OCI-LY3 (cell line): ENCODE data around the gene SEMA6D.

Experiments
- H2AFZ ChIP-seq: fragments of 200-600, 300-600 bp; shearing (Covaris generic); 2 replicates; pipeline ENCODE4 v1.6.0; 2014; ENCODE audit warnings: antibody characterized with exemption, low read depth, low read length
- H3K27ac ChIP-seq: fragments of 200-600, 300-600 bp; sonication (generic); 2 replicates; pipeline ENCODE4 v1.5.1; 2014; ENCODE audit warnings: mild to moderate bottlenecking, low read length, moderate library complexity, mixed read lengths
- H3K27me3 ChIP-seq: fragments of 200-600, 300-600 bp; sonication (generic); 2 replicates; pipeline ENCODE4 v1.6.1; 2014; ENCODE audit warnings: low read depth, low read length, mixed read lengths
- H3K36me3 ChIP-seq: fragments of 200-600, 300-600 bp; sonication (generic); replicated peaks from 2 replicates; pipeline ENCODE3; 2014; ENCODE audit warnings: low read depth, low read length, mixed read lengths
- H3K4me1 ChIP-seq: fragments of 300-600, 200-600 bp; sonication (generic); 2 replicates; pipeline ENCODE4 v1.6.1; 2014; ENCODE audit warnings: low read length, mixed read lengths
- H3K4me2 ChIP-seq: fragments of 200-600, 300-600 bp; sonication (generic); 2 replicates; pipeline ENCODE4 v1.6.1; 2014; ENCODE audit warnings: low read length, mixed read lengths
- H3K4me3 ChIP-seq: fragments of 300-600, 200-600 bp; sonication (generic); 2 replicates; pipeline ENCODE4 v1.5.1; 2014; ENCODE audit warnings: antibody characterized with exemption, mild to moderate bottlenecking, low read length, moderate library complexity
- H3K79me2 ChIP-seq: fragments of 300-600, 200-600 bp; shearing (Covaris generic); 2 replicates; pipeline ENCODE4 v1.6.1; 2014; ENCODE audit warnings: mild to moderate bottlenecking, low read length, mixed read lengths
- H3K9ac ChIP-seq: fragments of 300-600, 200-600 bp; shearing (Covaris generic); 2 replicates; pipeline ENCODE4 v1.6.0; 2014; ENCODE audit warnings: mild to moderate bottlenecking, low read length, moderate library complexity
- H3K9me3 ChIP-seq: fragments of 200-600, 300-600 bp; shearing (Covaris generic); 2 replicates; pipeline ENCODE4 v1.6.1; 2014; ENCODE audit warnings: low read length, mixed read lengths; ENCODE audit not compliant: insufficient read depth
- H4K20me1 ChIP-seq: fragments of 200-600, 300-600 bp; sonication (generic); 2 replicates; pipeline ENCODE4 v1.6.1; 2016; ENCODE audit warnings: low read length, mixed read lengths; ENCODE audit not compliant: insufficient read depth
- EZH2phosphoT487 ChIP-seq: fragments of 200-600 bp; shearing (Covaris generic); IDR thresholded peaks from 2 replicates; pipeline ENCODE4 v1.6.1; 2018; ENCODE audit warnings: antibody characterized with exemption, mixed run types, low read depth
- TF ChIP-seq, protein P1 (sequence below): fragments of 200-600, 300-600 bp; sonication (generic); IDR thresholded peaks from 2 replicates; pipeline ENCODE4 v1.5.1; 2014; ENCODE audit warnings: antibody characterized with exemption, low read length, low read depth

SEMA6D gene

DNA sequence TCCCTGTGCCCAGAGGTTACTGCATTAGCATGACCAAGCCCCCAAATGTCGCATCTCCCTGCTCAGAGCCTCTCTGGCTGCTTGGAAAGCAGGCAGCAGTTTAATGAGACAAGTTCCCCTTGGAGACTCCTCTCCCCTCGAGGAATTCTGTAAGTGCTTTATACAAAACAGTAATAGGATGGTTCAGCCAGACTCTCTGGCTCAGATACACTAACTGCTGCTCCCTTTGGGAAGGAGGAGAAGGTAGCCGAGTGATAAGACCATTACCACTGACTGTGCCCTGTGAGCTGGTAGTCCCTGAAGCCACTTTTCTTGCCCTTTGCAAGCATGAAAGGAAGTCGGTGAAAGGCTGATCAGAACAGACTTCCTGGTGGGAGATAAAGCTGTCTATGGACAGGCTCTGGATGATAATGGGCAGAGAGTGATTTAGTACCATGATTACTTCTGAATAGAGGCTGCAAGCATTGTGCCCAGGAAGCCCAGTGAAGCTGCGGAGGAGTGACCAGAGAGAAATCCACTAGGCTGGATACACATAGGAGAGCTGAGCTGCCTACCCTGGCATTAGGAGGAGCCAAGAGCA lies 100.8 kb downstream of the SEMA6D start:
- Histone ChIP-seq H2AFZ (no peak overlapping the region), H3K27ac (no peak overlapping the region), H3K9me3 (peaks cover 7% of the 10 kb centered on the region; the same call in 1 of the 2 replicates), H3K4me3 (no peak overlapping the region), H4K20me1 (no peaks in the 10 kb centered on the region), H3K4me2 (no peak overlapping the region), H3K4me1 (peaks cover 56% of the 10 kb centered on the region), H3K79me2 (no peaks in the 10 kb centered on the region), H3K9ac (no peak overlapping the region), H3K27me3 (peaks cover 73% of the 10 kb centered on the region), H3K36me3 (peaks cover 4% of the 10 kb centered on the region)
- no peak for TF ChIP-seq EZH2phosphoT487
- TF ChIP-seq, protein P1, sequence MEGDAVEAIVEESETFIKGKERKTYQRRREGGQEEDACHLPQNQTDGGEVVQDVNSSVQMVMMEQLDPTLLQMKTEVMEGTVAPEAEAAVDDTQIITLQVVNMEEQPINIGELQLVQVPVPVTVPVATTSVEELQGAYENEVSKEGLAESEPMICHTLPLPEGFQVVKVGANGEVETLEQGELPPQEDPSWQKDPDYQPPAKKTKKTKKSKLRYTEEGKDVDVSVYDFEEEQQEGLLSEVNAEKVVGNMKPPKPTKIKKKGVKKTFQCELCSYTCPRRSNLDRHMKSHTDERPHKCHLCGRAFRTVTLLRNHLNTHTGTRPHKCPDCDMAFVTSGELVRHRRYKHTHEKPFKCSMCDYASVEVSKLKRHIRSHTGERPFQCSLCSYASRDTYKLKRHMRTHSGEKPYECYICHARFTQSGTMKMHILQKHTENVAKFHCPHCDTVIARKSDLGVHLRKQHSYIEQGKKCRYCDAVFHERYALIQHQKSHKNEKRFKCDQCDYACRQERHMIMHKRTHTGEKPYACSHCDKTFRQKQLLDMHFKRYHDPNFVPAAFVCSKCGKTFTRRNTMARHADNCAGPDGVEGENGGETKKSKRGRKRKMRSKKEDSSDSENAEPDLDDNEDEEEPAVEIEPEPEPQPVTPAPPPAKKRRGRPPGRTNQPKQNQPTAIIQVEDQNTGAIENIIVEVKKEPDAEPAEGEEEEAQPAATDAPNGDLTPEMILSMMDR = no peak

GRCh38 chr15:47819158-47819557 lies 101.9 kb downstream of the SEMA6D start:
- Histone ChIP-seq H3K9me3 (no peaks in the 10 kb centered on the region), H3K4me1 (peaks cover 58% of the 10 kb centered on the region), H3K36me3 (no peaks in the 10 kb centered on the region), H3K4me3 (no peak overlapping the region), H3K27ac (no peak overlapping the region), H3K27me3 (peaks cover 81% of the 10 kb centered on the region), H3K79me2 (no peaks in the 10 kb centered on the region), H2AFZ (no peak overlapping the region), H3K4me2 (no peak overlapping the region), H4K20me1 (no peaks in the 10 kb centered on the region), H3K9ac (no peak overlapping the region)
- TF ChIP-seq, protein P1 = no peak
- TF ChIP-seq EZH2phosphoT487 = no peak

DNA sequence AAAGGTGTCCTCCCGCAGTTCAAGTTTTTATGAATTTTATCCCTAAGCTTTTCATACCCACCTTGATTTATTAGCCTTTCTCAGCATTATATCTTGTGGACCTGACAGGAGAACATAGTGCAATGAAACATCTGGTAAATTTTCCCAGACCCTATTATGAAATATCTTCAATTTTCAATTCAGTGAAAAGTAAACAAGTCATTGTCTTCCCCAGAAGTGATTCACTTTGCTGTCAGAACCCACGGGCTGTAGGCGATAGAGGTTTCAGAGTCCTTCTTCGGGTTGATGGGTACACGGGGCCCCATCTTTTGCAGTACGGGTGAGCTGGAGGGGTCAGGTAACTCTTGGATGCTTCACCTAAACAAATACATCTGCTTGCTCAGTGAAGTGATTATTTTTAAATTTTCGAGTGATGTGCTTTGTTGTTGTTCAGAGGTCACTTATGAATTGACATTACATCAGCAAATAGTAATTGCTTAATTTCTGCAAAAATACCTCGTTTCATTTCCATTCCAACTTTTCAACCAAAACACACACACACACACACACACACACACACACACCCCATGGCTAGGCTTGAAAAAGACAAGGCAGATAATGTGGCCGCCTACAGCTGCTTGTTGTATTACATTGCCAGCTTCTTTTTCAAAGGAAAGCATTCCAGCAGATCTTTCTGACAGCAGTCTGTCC lies 102.9 kb downstream of the SEMA6D start:
- H3K4me3 ChIP-seq = peak overlapping the region; percentile 35
- no peaks in the 10 kb centered on the region for H3K79me2 ChIP-seq
- no peaks in the 10 kb centered on the region for H3K9me3 ChIP-seq
- H3K4me2 ChIP-seq = peak overlapping the region; percentile 68
- H2AFZ ChIP-seq = no peak overlapping the region
- H4K20me1 ChIP-seq = no peaks in the 10 kb centered on the region
- no peaks in the 10 kb centered on the region for H3K36me3 ChIP-seq
- H3K27ac ChIP-seq = no peak overlapping the region
- no peak overlapping the region for H3K9ac ChIP-seq
- TF ChIP-seq EZH2phosphoT487 = no peak
- TF ChIP-seq, protein P1 = no peak
- H3K27me3 ChIP-seq = peaks cover 81% of the 10 kb centered on the region
- H3K4me1 ChIP-seq = peaks cover 50% of the 10 kb centered on the region

- H4K20me1 ChIP-seq = no peaks in the 10 kb centered on the region
- peaks cover 44% of the 10 kb centered on the region for H3K4me1 ChIP-seq
- H2AFZ ChIP-seq = no peak overlapping the region
- H3K27ac ChIP-seq = no peak overlapping the region
- no peaks in the 10 kb centered on the region for H3K9me3 ChIP-seq
- peak overlapping the region; percentile 35 for H3K4me3 ChIP-seq
- no peak for TF ChIP-seq EZH2phosphoT487
- TF ChIP-seq, protein P1 = no peak
- H3K79me2 ChIP-seq = no peaks in the 10 kb centered on the region
- H3K27me3 ChIP-seq = peaks cover 81% of the 10 kb centered on the region
- peak overlapping the region; percentile 68 for H3K4me2 ChIP-seq
- H3K9ac ChIP-seq = no peak overlapping the region
- no peaks in the 10 kb centered on the region for H3K36me3 ChIP-seq
Measured at GRCh38 chr15:47820747-47821319, 103.5 kb downstream of the SEMA6D start.
